Type B pancreatic cell (in vitro differentiated cells): ENCODE data around the gene STAT1. TPM values are rescaled to one million over a fixed set of nuclear protein-coding genes. Genes with fewer than 3 reads are reported as not detected.

ENCODE experiments used
- DNase-seq: peaks from one replicate; pipeline ENCODE4 v3.0.0; 2021; ENCODE audit warnings: mixed read lengths; ENCODE audit not compliant: unreplicated experiment; ENCODE audit errors: extremely low spot score
- H3K27ac Mint-ChIP-seq: 2 replicates; pipeline ENCODE4 v1.8.0; 2021; ENCODE audit warnings: mild to moderate bottlenecking, mixed read lengths
- H3K27me3 Mint-ChIP-seq: 2 replicates; pipeline ENCODE4 v1.8.0; 2021; ENCODE audit warnings: mixed read lengths
- H3K36me3 Mint-ChIP-seq: 2 replicates; pipeline ENCODE4 v1.8.0; 2021; ENCODE audit warnings: mixed read lengths
- H3K4me1 Mint-ChIP-seq: one replicate; pipeline ENCODE4 v1.8.0; 2021; ENCODE audit warnings: mixed read lengths; ENCODE audit not compliant: unreplicated experiment
- H3K4me3 Mint-ChIP-seq: 2 replicates; pipeline ENCODE4 v1.8.0; 2021; ENCODE audit warnings: mild to moderate bottlenecking, mixed read lengths
- H3K9me3 Mint-ChIP-seq: 2 replicates; pipeline ENCODE4 v1.8.0; 2021; ENCODE audit warnings: mixed read lengths
- CTCF ChIP-seq: fragments of 200-600 bp; sonication (generic); conservative IDR thresholded peaks from 2 replicates; pipeline ENCODE4 v1.5.0; 2021; ENCODE audit warnings: antibody characterized with exemption, mild to moderate bottlenecking
- total RNA-seq: library from RNA; stranded (reverse); gene quantifications from 2 replicates; pipeline ENCODE4 v1.2.1, GENCODE V29; 2021; ENCODE audit warnings: low replicate concordance

The STAT1 gene
- total RNA-seq, 1 donor from 2014 or later: 52.8 TPM

DNA sequence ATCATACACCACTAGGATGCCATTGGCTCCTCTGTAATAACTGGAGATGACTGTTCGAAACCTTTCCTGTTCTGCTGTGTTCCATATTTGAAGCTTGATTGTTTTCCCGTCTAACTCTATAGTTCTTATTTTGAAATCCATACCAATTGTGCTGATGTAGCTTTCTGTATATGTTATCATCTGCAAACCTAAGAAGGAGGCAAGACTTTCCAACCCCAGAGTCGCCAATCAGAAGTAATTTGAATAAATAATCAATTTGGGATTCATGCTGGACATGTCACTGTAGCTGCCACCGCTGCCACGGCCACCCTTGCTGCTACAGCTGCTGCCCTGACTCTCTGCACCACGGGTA is 20.7 kb downstream of the STAT1 start:
- Mint-ChIP-seq H3K27me3 (no peaks in the 10 kb centered on the region), H3K27ac (no peak overlapping the region), H3K4me1 (no peaks in the 10 kb centered on the region), H3K9me3 (no peaks in the 10 kb centered on the region), H3K36me3 (peaks cover 49% of the 10 kb centered on the region), H3K4me3 (no peak overlapping the region)
- no peak for DNase-seq
- no peak for TF ChIP-seq CTCF

GRCh38 chr2:190990132-190990531 is 23.8 kb downstream of the STAT1 start:
- Mint-ChIP-seq H3K27me3 (no peaks in the 10 kb centered on the region), H3K36me3 (peaks cover 47% of the 10 kb centered on the region), H3K4me1 (no peaks in the 10 kb centered on the region), H3K27ac (no peak overlapping the region), H3K9me3 (no peaks in the 10 kb centered on the region), H3K4me3 (no peak overlapping the region)
- TF ChIP-seq CTCF: no peak
- DNase-seq: no peak

- TF ChIP-seq CTCF: no peak
- Mint-ChIP-seq H3K27me3 (no peaks in the 10 kb centered on the region), H3K9me3 (no peaks in the 10 kb centered on the region), H3K36me3 (peaks cover 49% of the 10 kb centered on the region), H3K27ac (no peak overlapping the region), H3K4me1 (no peaks in the 10 kb centered on the region), H3K4me3 (no peak overlapping the region)
- no peak for DNase-seq
These were observed 25.1 kb downstream of the STAT1 start for GRCh38 chr2:190988910-190989309.

GRCh38 chr2:190987938-190988337 is 26.0 kb downstream of the STAT1 start:
- no peaks in the 10 kb centered on the region for H3K4me1 Mint-ChIP-seq
- no peaks in the 10 kb centered on the region for H3K27me3 Mint-ChIP-seq
- H3K36me3 Mint-ChIP-seq: peaks cover 46% of the 10 kb centered on the region
- no peak for DNase-seq
- H3K4me3 Mint-ChIP-seq: no peak overlapping the region
- no peak for TF ChIP-seq CTCF
- H3K9me3 Mint-ChIP-seq: no peaks in the 10 kb centered on the region
- H3K27ac Mint-ChIP-seq: no peak overlapping the region

DNA sequence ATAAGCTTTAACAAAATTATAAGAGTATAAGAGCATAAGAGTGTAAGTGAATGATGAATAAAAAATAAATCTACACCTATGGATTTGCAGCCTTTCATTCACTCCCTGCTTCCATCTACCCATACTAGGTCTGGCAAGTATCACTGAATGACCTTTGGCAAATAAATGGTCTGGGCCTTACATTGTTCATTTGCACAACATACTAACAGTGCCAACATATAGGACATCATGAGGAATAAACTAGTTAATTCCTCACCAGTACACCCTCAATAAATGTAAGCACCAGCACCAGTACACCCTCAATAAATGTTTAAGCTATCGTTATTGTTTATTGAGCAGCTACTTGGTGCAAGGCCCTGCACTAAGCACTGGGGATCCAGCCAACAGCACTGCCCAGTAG is 26.9 kb downstream of the STAT1 start:
- Mint-ChIP-seq H3K36me3 (peaks cover 50% of the 10 kb centered on the region), H3K9me3 (no peaks in the 10 kb centered on the region), H3K4me1 (no peaks in the 10 kb centered on the region), H3K27ac (no peak overlapping the region), H3K27me3 (no peaks in the 10 kb centered on the region), H3K4me3 (no peak overlapping the region)
- no peak for TF ChIP-seq CTCF
- DNase-seq: no peak

DNA sequence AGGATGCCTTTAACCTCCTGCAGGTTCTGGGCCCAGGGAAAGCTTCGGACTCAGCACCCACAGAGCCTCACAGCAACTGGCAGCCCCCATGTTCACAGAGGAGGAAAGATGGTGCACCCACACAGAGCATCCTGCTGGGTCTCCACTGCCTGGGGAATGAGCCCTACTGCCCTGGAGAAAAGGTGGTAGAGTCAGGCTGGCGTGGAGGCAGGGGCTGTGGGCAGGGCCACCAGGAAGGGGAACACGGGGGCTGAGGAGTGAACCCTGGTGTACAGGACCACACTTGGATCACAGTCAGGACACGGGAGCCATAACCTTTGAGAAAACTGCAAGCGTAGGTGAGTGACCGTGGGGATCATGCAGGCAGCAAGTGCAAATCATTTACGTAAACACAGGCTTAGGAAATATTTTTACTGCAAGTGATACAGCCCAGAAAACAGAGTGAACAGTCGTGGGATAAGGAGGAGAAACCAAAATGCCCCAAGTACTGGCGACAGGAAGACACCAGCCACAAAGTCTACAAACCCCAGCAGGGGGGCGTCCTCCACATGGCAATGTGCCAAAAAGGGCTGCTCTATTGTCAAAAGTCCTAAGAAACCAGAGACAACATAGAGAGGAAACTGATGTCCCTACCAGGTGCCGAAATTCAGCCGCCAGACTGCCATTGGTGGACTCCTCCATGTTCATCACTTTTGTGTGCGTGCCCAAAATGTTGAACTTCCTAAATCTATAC is 27.6 kb downstream of the STAT1 start:
- H3K27me3 Mint-ChIP-seq: no peaks in the 10 kb centered on the region
- peaks cover 57% of the 10 kb centered on the region for H3K36me3 Mint-ChIP-seq
- H3K4me1 Mint-ChIP-seq: peaks cover under 1% of the 10 kb centered on the region
- no peak overlapping the region for H3K4me3 Mint-ChIP-seq
- no peak for TF ChIP-seq CTCF
- H3K27ac Mint-ChIP-seq: no peak overlapping the region
- no peaks in the 10 kb centered on the region for H3K9me3 Mint-ChIP-seq
- no peak for DNase-seq
